HepG2 (cell line): ENCODE results near the gene CITED4. TPM values are rescaled to one million over a fixed set of nuclear protein-coding genes. Genes with fewer than 3 reads are reported as not detected.

ENCODE experiments used
- ETV6 ChIP-seq: sonication (generic); formaldehyde crosslinking; conservative IDR thresholded peaks from 2 replicates; pipeline ENCODE4 v1.4.0; 2020; ENCODE audit warnings: missing genetic modification reagents
- MEF2D ChIP-seq: sonication (generic); formaldehyde crosslinking; IDR thresholded peaks from 2 replicates; pipeline ENCODE4 v1.5.1; 2020; ENCODE audit warnings: mild to moderate bottlenecking, missing genetic modification reagents
- PAX8 ChIP-seq: sonication (generic); formaldehyde crosslinking; IDR thresholded peaks from 2 replicates; pipeline ENCODE4 v1.8.0; 2022; ENCODE audit warnings: mild to moderate bottlenecking, missing genetic modification reagents, borderline replicate concordance
- PLRG1 ChIP-seq: fragments of 450-650 bp; conservative IDR thresholded peaks from 2 replicates; pipeline ENCODE4 v1.6.1; 2016
- POLR2AphosphoS5 ChIP-seq: IDR thresholded peaks from 2 replicates; pipeline ENCODE4 v1.6.1; 2012; ENCODE audit warnings: low read depth, low read length
- SCMH1 ChIP-seq: sonication (generic); formaldehyde crosslinking; IDR thresholded peaks from 2 replicates; pipeline ENCODE4 v1.9.0; 2021; ENCODE audit warnings: missing genetic modification reagents, mild to moderate bottlenecking, borderline replicate concordance
- ZBTB40 ChIP-seq, 2 experiments: fragments of 450-650 bp in 1 of 2; sonication (generic) in 1 of 2; formaldehyde crosslinking in 1 of 2; IDR thresholded peaks; 2 replicates each; pipeline versions ENCODE4 v1.6.1 to v1.8.0; 2016 to 2022; ENCODE audit warnings: antibody characterized with exemption in 1 of 2, mild to moderate bottlenecking in 1 of 2, missing genetic modification reagents in 1 of 2
- polyA plus RNA-seq, 8 experiments: library from polyadenylated mRNA; depleted of rRNA in 3 of 8; stranded (reverse) in 7 of 8; unstranded in 1 of 8; fragments of >200 nt; fragmentation: Illumina TruSeq in 4 of 8; extraction: Trizol in 4 of 8; gene quantifications; 2 replicates each; pipeline versions ENCODE4 v1.2.1 to v1.2.3, GENCODE V29; 2011 to 2016; ENCODE audit warnings: low read depth in 4 of 8, missing spikeins in 1 of 8, mixed read lengths in 1 of 8; ENCODE audit not compliant: insufficient read depth in 1 of 8
- total RNA-seq, 5 experiments: library from RNA; depleted of rRNA; stranded (reverse); fragments of >200 nt; fragmentation: Illumina TruSeq; extraction: Trizol; gene quantifications; 2 replicates each; pipeline ENCODE4 v1.2.3, GENCODE V29; 2016; ENCODE audit warnings: low read depth in 1 of 5

CITED4 gene
- total and polyA plus RNA-seq, 2 of the 13 experiments (the other 11 are each of a cell fraction or from before 2014, with no cell fraction given), result 1.5 to 9.9 TPM

- TF ChIP-seq ZBTB40 (IDR thresholded peaks at IDR 0.05), result no peak
- no peak for TF ChIP-seq ZBTB40 (CRISPR knock-in tag; IDR thresholded peaks at IDR 0.05)
- no peak for TF ChIP-seq SCMH1 (CRISPR knock-in tag)
- TF ChIP-seq PAX8, result no peak
- no peak for TF ChIP-seq ETV6
- no peak for TF ChIP-seq MEF2D (CRISPR knock-in tag)
- no peak for TF ChIP-seq POLR2AphosphoS5
- TF ChIP-seq PLRG1, result no peak
- TF ChIP-seq, all 625 proteins: peak for 0
Measured at GRCh38 chr1:40873863-40874472, 11.8 kb upstream of the CITED4 start (continued).
